ENCODE results near the gene HBM.
"Not testable (repeated sequence)": the region's sequence is repeated elsewhere in the genome, so short reads cannot be mapped to it uniquely, and the experiment has no call there.

DNA sequence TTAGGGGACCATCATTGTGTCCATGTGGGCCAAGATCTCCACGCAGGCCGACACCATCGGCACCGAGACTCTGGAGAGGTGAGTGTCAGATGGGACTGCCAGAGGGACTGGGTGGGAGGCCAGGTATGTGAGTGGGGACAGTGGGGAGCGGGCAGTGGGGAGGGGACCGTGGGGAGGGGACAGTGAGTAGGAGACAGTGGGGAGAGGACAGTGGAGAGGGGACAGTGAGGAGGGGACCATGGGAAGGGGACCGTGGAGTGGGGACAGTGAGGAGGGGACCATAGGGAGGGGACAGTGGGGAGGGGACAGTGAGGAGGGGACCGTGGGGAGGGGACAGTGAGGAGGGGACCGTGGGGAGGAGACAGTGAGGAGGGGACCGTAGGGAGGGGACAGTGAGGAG lies 2.6 kb upstream of the HBM start:
- TF ChIP-seq CTCF (conservative IDR thresholded peaks at IDR 0.05; ENCODE audit: low read depth, low read length); EZH2 (IDR thresholded peaks at IDR 0.05; ENCODE audit: borderline replicate concordance, low read depth, low read length, poor library complexity, severe bottlenecking): not testable (repeated sequence)

Measured in A673 (cell line).